ENCODE data around the gene CARD6. TPM values are rescaled to one million over a fixed set of nuclear protein-coding genes. Genes with fewer than 3 reads are reported as not detected.

CARD6 gene
- total and polyA plus RNA-seq, 2 experiments from 2014 or later: 1.4 to 5.5 TPM

DNA sequence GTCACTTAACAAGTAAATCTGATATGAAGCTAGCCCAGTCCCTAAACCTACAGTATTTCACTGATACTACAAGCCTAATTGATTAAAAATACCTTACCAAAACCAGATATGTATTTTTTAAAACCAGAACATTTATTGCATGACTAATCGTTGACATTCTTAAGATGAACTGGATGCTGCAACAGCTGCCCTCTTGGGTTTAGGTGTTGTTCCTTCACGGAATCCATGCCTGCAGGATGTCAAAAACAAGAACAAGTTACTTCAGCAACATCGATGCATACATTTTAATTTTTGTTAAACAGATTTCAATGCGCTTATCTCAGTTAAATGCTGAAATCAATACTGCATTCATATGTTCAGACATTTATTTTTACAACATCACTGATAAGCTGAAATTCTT, 8.8 kb upstream of the CARD6 start:
- Histone ChIP-seq H3K79me2 (peaks cover 51% of the 10 kb centered on the region), H2AFZ (no peak overlapping the region), H4K20me1 (ENCODE audit: insufficient read depth, poor library complexity, severe bottlenecking) (peaks cover 35% of the 10 kb centered on the region), H3K4me3 (no peak overlapping the region), H3K4me1 (ENCODE audit: insufficient read depth) (peaks cover 23% of the 10 kb centered on the region), H3K4me2 (peak overlapping the region; percentile 86), H3K36me3 (replicated peaks; ENCODE audit: insufficient read depth, low read depth) (peaks cover 11% of the 10 kb centered on the region), H3K27ac (no peak overlapping the region), H3K27me3 (no peaks in the 10 kb centered on the region), H3K9me3 (ENCODE audit: low read depth) (no peaks in the 10 kb centered on the region), H3K9me2 (replicated peaks; ENCODE audit: insufficient read depth) (no peaks in the 10 kb centered on the region)
- TF ChIP-seq, protein P1, sequence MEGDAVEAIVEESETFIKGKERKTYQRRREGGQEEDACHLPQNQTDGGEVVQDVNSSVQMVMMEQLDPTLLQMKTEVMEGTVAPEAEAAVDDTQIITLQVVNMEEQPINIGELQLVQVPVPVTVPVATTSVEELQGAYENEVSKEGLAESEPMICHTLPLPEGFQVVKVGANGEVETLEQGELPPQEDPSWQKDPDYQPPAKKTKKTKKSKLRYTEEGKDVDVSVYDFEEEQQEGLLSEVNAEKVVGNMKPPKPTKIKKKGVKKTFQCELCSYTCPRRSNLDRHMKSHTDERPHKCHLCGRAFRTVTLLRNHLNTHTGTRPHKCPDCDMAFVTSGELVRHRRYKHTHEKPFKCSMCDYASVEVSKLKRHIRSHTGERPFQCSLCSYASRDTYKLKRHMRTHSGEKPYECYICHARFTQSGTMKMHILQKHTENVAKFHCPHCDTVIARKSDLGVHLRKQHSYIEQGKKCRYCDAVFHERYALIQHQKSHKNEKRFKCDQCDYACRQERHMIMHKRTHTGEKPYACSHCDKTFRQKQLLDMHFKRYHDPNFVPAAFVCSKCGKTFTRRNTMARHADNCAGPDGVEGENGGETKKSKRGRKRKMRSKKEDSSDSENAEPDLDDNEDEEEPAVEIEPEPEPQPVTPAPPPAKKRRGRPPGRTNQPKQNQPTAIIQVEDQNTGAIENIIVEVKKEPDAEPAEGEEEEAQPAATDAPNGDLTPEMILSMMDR (IDR thresholded peaks at IDR 0.05; ENCODE audit: poor library complexity): no peak
- TF ChIP-seq EZH2phosphoT487 (IDR thresholded peaks at IDR 0.05; ENCODE audit: low read depth, severe bottlenecking, unreplicated experiment) (no peak), EZH2 (IDR thresholded peaks at IDR 0.05; ENCODE audit: borderline replicate concordance) (no peak)
- DNase-seq (ENCODE audit: low spot score): no peak
- WGBS (ENCODE audit: low lambda C conversion rate, missing lambda C conversion rate): 75% methylated on average over 4 of the region's 4 CpGs

- no peak for DNase-seq (ENCODE audit: low spot score)
- Histone ChIP-seq H3K9me2 (replicated peaks; ENCODE audit: insufficient read depth) (no peaks in the 10 kb centered on the region), H3K4me2 (peak overlapping the region; percentile 86), H3K4me3 (peak overlapping the region; percentile 69), H3K4me1 (ENCODE audit: insufficient read depth) (peaks cover 23% of the 10 kb centered on the region), H4K20me1 (ENCODE audit: insufficient read depth, poor library complexity, severe bottlenecking) (peaks cover 35% of the 10 kb centered on the region), H3K79me2 (peaks cover 51% of the 10 kb centered on the region), H3K27ac (peak overlapping the region; percentile 89), H3K9me3 (ENCODE audit: low read depth) (no peaks in the 10 kb centered on the region), H3K36me3 (replicated peaks; ENCODE audit: insufficient read depth, low read depth) (peaks cover 11% of the 10 kb centered on the region), H3K27me3 (no peaks in the 10 kb centered on the region), H2AFZ (no peak overlapping the region)
- WGBS (ENCODE audit: low lambda C conversion rate, missing lambda C conversion rate): 20% methylated on average over 13 of the region's 13 CpGs
- no peak for TF ChIP-seq EZH2phosphoT487 (IDR thresholded peaks at IDR 0.05; ENCODE audit: low read depth, severe bottlenecking, unreplicated experiment)
- TF ChIP-seq EZH2 (IDR thresholded peaks at IDR 0.05; ENCODE audit: borderline replicate concordance): no peak
- TF ChIP-seq, protein P1 (IDR thresholded peaks at IDR 0.05; ENCODE audit: poor library complexity): no peak
Measured at GRCh38 chr5:40833712-40834229, 7.4 kb upstream of the CARD6 start.

DNA sequence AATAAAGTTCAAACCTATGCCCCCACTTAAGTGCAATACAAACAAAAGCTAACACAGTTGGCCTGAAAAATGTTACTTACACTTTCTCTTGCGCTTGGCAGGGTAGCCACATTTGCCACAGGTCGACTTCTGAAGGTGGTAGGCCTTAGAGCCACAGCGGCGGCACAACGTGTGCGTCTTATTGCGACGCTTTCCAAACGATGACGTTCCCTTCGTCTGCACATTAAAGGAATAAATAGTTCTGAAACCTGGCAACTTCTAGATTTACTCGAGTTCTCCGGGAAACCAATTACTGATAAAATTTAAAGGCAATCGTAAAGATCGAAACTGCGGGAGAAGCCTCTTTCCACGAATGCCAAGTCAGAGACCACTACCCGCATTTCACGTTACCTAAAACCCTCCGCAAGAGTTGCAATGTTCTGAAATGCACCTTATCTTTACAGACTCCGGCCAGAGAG, 6.7 kb upstream of the CARD6 start:
- TF ChIP-seq, protein P1 (IDR thresholded peaks at IDR 0.05; ENCODE audit: poor library complexity): no peak
- TF ChIP-seq EZH2phosphoT487 (IDR thresholded peaks at IDR 0.05; ENCODE audit: low read depth, severe bottlenecking, unreplicated experiment) (no peak), EZH2 (IDR thresholded peaks at IDR 0.05; ENCODE audit: borderline replicate concordance) (no peak)
- Histone ChIP-seq H3K9me2 (replicated peaks; ENCODE audit: insufficient read depth) (no peaks in the 10 kb centered on the region), H3K4me3 (peak overlapping the region; percentile 69), H3K79me2 (peaks cover 51% of the 10 kb centered on the region), H2AFZ (peak overlapping the region; percentile 12), H4K20me1 (ENCODE audit: insufficient read depth, poor library complexity, severe bottlenecking) (peaks cover 35% of the 10 kb centered on the region), H3K27me3 (no peaks in the 10 kb centered on the region), H3K36me3 (replicated peaks; ENCODE audit: insufficient read depth, low read depth) (peaks cover 11% of the 10 kb centered on the region), H3K4me2 (peak overlapping the region; percentile 86), H3K27ac (peak overlapping the region; percentile 89), H3K4me1 (ENCODE audit: insufficient read depth) (peaks cover 23% of the 10 kb centered on the region), H3K9me3 (ENCODE audit: low read depth) (no peaks in the 10 kb centered on the region)
- peak; percentile 48 for DNase-seq (ENCODE audit: low spot score)
- WGBS (ENCODE audit: low lambda C conversion rate, missing lambda C conversion rate): under 1% methylated on average over 21 of the region's 21 CpGs

Data from hepatocyte (in vitro differentiated cells).